GM18873 (cell line): ENCODE data around the gene ZNF358.

ENCODE experiments used
- ATAC-seq: cut with Tn5 transposase; IDR thresholded peaks from one replicate; pipeline ENCODE4 v1.9.1; 2021; ENCODE audit warnings: mild to moderate bottlenecking, moderate library complexity, moderate number of reproducible peaks; ENCODE audit not compliant: unreplicated experiment, low FRiP score

Gene ZNF358

DNA sequence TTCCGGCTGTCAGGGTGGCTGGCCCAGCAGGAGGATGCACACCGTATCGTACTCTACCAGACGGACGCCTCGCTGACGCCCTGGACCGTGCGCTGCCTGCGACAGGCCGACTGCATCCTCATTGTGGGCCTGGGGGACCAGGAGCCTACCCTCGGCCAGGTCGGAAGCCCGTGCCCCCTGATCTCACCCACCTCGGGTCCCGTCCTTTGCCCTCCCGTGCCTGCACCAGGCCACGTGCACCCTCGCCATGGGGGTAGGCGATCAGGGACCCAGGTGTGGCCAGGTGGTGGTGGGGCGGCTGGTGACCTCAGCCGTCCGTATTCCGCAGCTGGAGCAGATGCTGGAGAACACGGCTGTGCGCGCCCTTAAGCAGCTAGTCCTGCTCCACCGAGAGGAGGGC lies 38.7 kb downstream of the ZNF358 start:
- no peak for ATAC-seq

DNA sequence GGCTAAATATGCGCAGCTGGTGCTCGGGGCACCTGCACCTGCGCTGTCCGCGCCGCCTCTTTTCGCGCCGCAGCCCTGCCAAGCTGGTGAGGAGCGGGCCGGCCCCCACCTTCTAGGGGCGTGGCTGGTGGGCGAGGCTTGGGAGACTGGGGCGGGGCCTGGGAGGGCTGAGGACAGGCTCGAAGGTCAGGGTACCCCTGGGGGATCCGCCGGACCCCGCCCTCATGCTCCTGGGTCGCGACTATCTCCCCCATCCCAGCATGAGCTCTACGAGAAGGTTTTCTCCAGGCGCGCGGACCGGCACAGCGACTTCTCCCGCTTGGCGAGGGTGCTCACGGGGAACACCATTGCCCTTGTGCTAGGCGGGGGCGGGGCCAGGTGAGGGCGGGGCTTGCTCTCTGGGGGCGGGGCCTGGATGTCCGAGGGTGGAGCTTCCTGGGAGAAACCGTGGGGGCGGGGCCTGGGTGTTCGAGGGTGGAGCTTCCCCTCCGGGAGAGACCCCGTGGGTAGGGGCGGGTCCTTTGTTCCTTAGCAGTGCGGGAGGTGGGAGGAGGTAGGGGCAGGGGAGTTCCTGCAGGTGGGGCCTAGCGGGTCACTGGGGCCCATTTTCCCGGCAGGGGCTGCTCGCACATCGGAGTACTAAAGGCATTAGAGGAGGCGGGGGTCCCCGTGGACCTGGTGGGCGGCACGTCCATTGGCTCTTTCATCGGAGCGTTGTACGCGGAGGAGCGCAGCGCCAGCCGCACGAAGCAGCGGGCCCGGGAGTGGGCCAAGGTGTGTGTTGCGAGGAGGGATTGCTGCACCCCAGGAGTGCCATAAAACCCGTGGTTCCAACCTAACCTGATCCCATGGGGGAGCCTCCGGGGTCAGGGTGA lies 39.3 kb downstream of the ZNF358 start:
- ATAC-seq: no peak

DNA sequence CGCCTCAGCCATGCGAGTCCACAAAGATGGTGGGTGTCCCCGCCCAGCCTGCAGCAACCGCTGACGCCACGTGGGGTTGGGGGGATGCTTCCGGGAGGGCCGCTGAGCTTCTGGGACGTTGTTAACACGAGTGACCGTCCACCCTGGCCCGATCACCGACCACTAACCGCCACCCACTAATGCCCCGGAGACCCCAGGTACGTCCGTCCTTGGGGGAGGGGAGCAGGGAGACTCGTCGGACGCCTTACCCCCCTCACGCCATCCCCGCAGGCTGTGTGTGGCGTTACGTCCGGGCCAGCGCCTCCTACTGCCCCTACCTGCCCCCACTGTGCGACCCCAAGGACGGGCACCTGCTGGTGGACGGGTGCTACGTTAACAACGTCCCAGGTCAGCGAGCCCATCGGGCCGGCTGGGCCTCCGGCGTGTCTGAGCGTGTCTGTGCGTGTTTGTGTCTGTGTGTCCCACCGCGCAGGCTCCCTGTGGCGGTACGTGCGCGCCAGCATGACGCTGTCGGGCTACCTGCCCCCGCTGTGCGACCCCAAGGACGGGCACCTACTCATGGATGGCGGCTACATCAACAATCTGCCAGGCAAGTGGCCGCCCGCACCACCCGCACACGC lies 40.9 kb downstream of the ZNF358 start:
- no peak for ATAC-seq

DNA sequence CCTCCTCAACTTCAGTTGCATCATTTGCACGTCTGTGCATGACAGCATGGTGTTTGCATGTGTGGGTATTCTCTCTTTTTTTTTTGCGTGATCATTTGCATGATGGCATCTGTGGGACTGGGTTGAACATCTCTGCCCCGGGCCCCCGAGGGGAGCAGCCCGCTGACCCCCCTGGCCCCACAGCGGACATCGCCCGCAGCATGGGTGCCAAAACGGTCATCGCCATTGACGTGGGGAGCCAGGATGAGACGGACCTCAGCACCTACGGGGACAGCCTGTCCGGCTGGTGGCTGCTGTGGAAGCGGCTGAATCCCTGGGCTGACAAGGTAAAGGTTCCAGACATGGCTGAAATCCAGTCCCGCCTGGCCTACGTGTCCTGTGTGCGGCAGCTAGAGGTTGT lies 42.8 kb downstream of the ZNF358 start:
- ATAC-seq: no peak

DNA sequence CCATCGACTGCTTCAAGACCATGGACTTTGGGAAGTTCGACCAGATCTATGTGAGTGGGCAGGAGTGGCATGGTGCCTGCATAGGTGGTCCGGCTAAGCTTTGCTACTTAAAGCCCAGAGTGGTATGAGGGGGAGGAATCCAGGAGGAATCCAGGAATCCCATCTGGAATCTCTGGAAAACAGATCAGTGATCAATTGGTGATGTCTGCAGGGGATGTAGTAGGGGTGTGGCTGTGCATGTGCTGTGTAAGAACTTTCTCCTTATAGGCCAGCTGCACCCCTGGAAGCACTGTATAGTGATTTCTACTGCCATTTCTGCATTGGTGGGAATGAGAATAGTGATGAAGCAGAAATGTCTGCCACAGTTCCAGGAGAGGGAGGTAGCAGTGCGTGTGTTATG lies 43.2 kb downstream of the ZNF358 start:
- ATAC-seq: no peak

DNA sequence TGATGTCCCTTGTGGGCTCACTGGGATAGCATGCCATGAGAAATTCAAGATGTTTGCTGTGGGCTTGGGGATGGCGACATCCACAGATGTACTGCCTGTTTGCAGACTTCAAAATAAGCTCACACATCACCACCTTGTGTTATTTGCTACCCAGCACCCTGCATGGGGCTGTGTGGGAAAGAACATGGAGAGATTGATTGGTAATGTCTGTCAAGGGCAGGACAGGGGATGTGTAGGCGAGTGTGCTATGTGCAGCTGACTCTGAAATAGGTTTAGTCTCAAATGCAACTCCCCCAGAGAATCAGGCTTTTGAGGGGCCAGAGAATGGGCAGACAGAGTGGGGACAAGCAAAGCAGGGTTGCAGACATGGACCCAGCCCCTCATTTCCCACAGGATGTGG lies 44.4 kb downstream of the ZNF358 start:
- no peak for ATAC-seq

DNA sequence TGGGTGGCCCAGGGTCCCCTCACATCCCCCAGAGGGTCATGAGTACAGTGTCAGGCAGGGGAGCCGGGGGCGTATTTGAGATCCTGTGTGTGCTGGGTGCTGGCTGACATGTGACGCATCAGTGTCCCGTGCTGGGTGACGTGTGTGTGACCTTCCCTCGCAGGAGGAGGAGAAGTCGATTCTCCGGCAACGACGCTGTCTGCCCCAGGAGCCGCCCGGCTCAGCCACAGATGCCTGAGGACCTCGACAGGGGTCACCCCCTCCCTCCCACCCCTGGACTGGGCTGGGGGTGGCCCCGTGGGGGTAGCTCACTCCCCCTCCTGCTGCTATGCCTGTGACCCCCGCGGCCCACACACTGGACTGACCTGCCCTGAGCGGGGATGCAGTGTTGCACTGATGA lies 45.4 kb downstream of the ZNF358 start:
- no peak for ATAC-seq

DNA sequence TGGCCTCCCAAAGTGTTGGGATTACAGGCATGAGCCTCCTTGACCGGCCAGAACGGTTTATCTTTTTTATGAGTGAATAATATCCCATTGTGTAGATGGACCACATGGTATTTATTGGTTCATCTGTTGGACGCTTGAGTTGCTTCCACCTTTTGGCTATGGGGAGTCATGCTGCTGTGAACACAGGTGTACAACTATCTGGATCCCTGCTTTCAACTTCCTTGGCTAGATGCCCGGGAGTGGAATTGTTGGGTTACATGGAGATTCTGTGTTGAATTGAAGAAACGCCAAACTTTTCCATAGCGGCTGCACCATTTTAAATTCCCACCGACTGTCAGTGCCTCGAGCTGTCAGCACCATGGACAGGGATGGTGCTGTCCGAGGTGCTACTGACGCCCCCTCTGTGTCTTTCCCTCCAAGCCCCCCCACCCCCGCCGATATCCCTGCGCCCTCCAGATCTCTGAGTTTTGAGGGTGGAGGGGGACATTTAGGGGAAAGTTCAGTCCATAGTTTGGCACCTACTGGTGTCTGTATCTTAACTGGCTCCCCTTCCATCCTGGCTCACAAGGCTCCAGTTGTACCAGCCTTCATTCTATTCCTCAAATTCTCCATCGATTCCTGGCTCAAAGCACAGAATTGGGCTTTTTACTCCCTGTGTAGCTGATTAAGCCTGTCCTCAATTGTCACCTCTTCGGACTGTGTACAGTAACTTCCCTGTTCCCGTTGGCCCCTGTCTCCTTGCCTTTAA lies 46.9 kb downstream of the ZNF358 start:
- no peak for ATAC-seq

DNA sequence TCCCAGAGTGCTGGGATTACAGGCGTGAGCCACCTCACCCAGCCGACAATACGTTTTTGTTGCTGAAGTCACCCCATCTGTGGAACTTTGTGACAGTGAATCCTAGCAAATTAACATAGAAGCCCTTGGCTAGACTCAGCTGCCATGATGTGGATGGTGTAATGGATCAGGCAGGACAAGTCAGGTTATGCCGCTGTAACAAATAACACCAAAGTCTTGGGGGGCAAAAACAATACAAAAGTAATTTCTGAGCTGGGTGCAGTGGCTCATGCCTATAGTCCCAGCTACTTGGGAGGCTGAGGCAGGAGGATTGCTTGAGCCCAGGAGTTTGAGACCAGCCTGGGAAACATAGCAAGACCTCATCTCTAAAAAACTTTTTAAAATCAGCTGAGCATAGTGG lies 49.0 kb downstream of the ZNF358 start:
- ATAC-seq: no peak

DNA sequence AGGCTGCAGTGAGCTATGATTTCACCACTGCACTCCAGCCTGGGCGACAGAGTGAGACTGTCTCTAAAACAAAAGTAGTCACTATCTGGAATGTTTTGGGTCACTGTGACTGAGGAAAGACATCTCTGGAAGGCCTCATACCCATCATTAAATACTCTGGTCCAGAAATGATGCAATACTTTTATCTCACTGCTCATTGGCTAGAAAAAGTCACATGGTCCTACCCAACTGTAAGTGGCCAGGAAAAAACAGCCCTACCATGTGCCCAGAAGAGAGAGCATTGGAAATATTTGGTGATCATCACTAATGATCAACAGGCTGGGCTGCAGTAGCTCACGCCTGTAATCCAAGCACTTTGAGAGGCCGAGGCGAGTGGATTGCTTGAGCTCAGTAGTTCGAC lies 49.4 kb downstream of the ZNF358 start:
- ATAC-seq: no peak
